HG03558 (cell line): ENCODE measurements around the gene SPATA32.
"Not testable (repeated sequence)": the region's sequence is repeated elsewhere in the genome, so short reads cannot be mapped to it uniquely, and the experiment has no call there.

ENCODE experiments used
- ATAC-seq: cut with Tn5 transposase; IDR thresholded peaks from one replicate; pipeline ENCODE4 v1.9.1; 2021; ENCODE audit warnings: moderate number of reproducible peaks; ENCODE audit not compliant: unreplicated experiment; ENCODE audit errors: extremely low read depth

SPATA32 gene

GRCh38 chr17:45253879-45254278 lies 8.0 kb downstream of the SPATA32 start:
- ATAC-seq = no peak

GRCh38 chr17:45253237-45253636 lies 8.7 kb downstream of the SPATA32 start:
- not testable (repeated sequence) for ATAC-seq

- ATAC-seq = no peak
These were observed 10.0 kb downstream of the SPATA32 start for GRCh38 chr17:45251931-45252330.

GRCh38 chr17:45248132-45248957 lies 13.5 kb downstream of the SPATA32 start:
- no peak for ATAC-seq

GRCh38 chr17:45247429-45248131 lies 14.3 kb downstream of the SPATA32 start:
- no peak for ATAC-seq

- ATAC-seq = no peak
These were observed 14.9 kb downstream of the SPATA32 start for GRCh38 chr17:45246861-45247428.

GRCh38 chr17:45246338-45246737 lies 15.6 kb downstream of the SPATA32 start:
- no peak for ATAC-seq

GRCh38 chr17:45244725-45245656 lies 16.9 kb downstream of the SPATA32 start:
- ATAC-seq = no peak

GRCh38 chr17:45243750-45244149 lies 18.1 kb downstream of the SPATA32 start:
- no peak for ATAC-seq

- ATAC-seq = no peak
These were observed 19.9 kb downstream of the SPATA32 start for GRCh38 chr17:45242029-45242414.

GRCh38 chr17:45241328-45242028 lies 20.4 kb downstream of the SPATA32 start:
- no peak for ATAC-seq

- ATAC-seq = no peak
These were observed 21.0 kb downstream of the SPATA32 start for GRCh38 chr17:45240905-45241327.

- ATAC-seq = no peak
These were observed 23.6 kb downstream of the SPATA32 start for GRCh38 chr17:45238155-45238774.

GRCh38 chr17:45237686-45238085 lies 24.2 kb downstream of the SPATA32 start:
- ATAC-seq = no peak

- no peak for ATAC-seq
These were observed 25.6 kb downstream of the SPATA32 start for GRCh38 chr17:45236282-45236606.

GRCh38 chr17:45235416-45236281 lies 26.2 kb downstream of the SPATA32 start:
- ATAC-seq = no peak

GRCh38 chr17:45234641-45235415 lies 27.1 kb downstream of the SPATA32 start:
- ATAC-seq = no peak
